AG10803 (cell line): ENCODE measurements around the gene ELAVL3.

Experiments
- DNase-seq: peaks from one replicate; pipeline ENCODE4 v3.0.0; 2010; ENCODE audit warnings: low read depth
- H3K4me3 ChIP-seq: 2 replicates; pipeline ENCODE4 v1.5.1; 2011; ENCODE audit warnings: mild to moderate bottlenecking, low read length, control low read depth
- TF ChIP-seq, protein P1 (sequence below): conservative IDR thresholded peaks from 2 replicates; pipeline ENCODE4 v1.5.1; 2011; ENCODE audit warnings: mild to moderate bottlenecking, low read length, control low read depth, inconsistent platforms

Gene ELAVL3

DNA sequence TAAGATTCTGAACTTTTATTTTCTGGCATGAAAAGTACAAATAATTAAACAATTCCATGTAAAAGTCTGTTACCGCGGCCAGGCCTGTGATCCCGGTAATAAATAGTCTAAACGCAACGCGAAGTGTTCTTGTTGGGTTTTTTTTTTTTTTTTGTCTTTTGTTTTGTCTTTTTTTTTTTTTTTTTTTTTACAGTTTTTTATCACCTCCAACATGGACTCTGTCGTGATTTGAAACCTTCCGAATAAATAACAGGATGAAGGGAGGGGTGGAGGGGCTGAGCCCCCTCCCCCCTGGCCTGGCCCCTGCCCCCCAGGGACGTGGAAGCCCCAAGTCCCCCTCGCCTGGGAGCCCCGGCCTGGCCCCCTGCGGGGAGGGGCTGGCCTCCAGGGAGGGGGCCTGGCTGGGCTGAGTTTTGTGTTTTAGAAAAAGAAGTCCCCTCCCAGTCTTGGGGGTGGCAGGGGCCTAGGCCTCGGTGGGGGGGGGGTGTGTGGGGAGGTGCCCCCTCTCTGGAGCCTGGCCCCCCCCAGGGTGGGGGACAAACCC is 29.4 kb downstream of the ELAVL3 start:
- H3K4me3 ChIP-seq: no peak overlapping the region
- TF ChIP-seq, protein P1, sequence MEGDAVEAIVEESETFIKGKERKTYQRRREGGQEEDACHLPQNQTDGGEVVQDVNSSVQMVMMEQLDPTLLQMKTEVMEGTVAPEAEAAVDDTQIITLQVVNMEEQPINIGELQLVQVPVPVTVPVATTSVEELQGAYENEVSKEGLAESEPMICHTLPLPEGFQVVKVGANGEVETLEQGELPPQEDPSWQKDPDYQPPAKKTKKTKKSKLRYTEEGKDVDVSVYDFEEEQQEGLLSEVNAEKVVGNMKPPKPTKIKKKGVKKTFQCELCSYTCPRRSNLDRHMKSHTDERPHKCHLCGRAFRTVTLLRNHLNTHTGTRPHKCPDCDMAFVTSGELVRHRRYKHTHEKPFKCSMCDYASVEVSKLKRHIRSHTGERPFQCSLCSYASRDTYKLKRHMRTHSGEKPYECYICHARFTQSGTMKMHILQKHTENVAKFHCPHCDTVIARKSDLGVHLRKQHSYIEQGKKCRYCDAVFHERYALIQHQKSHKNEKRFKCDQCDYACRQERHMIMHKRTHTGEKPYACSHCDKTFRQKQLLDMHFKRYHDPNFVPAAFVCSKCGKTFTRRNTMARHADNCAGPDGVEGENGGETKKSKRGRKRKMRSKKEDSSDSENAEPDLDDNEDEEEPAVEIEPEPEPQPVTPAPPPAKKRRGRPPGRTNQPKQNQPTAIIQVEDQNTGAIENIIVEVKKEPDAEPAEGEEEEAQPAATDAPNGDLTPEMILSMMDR: no peak
- DNase-seq: no peak

DNA sequence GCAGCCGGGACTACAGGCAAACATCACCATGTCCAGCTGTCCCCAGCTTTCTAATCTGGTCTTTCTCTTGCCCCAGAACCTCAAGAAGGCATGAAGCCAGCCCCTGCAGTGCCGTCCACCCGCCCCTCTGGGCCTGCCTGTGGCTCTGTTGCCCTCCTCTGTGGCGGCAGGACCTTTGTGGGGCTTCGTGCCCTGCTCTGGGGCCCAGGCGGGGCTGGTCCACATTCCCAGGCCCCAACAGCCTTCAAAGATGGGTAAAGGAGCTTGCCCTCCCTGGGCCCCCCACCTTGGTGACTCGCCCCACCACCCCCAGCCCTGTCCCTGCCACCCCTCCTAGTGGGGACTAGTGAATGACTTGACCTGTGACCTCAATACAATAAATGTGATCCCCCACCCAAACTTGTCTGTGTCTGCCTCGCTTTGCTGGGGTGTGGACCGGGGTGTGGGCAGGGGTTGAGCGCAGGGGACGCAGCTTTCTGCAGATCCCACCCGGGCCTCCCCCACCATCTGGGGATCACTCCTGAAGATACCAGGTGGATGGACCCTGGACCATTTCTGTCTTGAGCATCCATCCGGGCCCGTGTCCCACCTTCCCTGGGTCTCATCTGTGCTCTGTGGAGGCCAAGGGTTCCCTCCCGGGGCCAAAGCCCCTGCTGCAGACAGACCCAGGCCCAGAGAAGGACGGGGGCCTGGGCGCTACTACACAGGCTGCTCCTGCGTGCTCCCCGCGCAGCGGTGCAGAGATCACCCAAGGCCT is 30.1 kb downstream of the ELAVL3 start:
- no peak overlapping the region for H3K4me3 ChIP-seq
- TF ChIP-seq, protein P1: no peak
- DNase-seq: no peak

DNA sequence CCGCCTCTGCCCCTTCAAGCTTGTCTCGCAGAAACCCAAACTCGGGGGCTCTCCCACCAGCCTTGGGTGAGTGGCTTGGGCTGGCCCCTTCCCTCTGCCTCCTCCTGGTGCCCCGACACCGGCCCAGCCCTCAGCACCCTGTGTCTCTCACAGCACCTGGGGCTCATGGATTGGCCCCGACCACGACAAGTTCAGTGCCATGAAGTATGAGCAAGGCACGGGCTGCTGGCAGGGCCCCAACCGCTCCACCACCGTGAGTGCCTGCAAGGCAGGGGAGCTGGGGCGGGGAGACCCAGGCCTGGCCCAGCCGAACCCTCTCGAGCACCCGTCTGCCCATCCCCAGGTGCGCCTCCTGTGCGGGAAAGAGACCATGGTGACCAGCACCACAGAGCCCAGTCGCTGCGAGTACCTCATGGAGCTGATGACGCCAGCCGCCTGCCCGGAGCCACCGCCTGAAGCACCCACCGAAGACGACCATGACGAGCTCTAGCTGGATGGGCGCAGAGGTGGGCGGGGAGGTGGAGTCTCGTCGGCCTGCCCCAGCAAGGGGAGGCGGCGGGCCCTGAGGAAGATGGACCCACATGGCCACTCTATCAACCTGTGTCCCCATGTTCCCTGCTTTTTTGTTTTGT is 31.8 kb downstream of the ELAVL3 start:
- no peak for DNase-seq
- H3K4me3 ChIP-seq: no peak overlapping the region

GRCh38 chr19:11448410-11448809 is 32.4 kb downstream of the ELAVL3 start:
- TF ChIP-seq, protein P1: no peak
- DNase-seq: no peak
- H3K4me3 ChIP-seq: no peak overlapping the region

More for the DNA sequence above, 31.8 kb downstream of the ELAVL3 start:
- TF ChIP-seq, protein P1: no peak

- no peak overlapping the region for H3K4me3 ChIP-seq
- TF ChIP-seq, protein P1: no peak
- DNase-seq: no peak
Observed at GRCh38 chr19:11447347-11448262, 33.2 kb downstream of the ELAVL3 start.

GRCh38 chr19:11446652-11447301 is 34.1 kb downstream of the ELAVL3 start:
- DNase-seq: no peak
- H3K4me3 ChIP-seq: no peak overlapping the region
- TF ChIP-seq, protein P1: peak; percentile 63
